Epidermal melanocyte (primary cell): ENCODE measurements around the gene MX1.
A peak's percentile ranks its signal among the peaks of the same experiment; 100 is the strongest.

Source experiments
- DNase-seq: peaks from one replicate; pipeline ENCODE4 v3.0.0; 2011; ENCODE audit warnings: low spot score; ENCODE audit not compliant: insufficient read length

Gene MX1, protein sequence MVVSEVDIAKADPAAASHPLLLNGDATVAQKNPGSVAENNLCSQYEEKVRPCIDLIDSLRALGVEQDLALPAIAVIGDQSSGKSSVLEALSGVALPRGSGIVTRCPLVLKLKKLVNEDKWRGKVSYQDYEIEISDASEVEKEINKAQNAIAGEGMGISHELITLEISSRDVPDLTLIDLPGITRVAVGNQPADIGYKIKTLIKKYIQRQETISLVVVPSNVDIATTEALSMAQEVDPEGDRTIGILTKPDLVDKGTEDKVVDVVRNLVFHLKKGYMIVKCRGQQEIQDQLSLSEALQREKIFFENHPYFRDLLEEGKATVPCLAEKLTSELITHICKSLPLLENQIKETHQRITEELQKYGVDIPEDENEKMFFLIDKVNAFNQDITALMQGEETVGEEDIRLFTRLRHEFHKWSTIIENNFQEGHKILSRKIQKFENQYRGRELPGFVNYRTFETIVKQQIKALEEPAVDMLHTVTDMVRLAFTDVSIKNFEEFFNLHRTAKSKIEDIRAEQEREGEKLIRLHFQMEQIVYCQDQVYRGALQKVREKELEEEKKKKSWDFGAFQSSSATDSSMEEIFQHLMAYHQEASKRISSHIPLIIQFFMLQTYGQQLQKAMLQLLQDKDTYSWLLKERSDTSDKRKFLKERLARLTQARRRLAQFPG

GRCh38 chr21:41425954-41426675 lies at the start of gene MX1:
MX1 (plus strand) TSS chr21:41426239; CDS start chr21:41432071, 5,832 bp downstream.
- no peak for DNase-seq

- DNase-seq = no peak
Observed at GRCh38 chr21:41377715-41378114, 48.3 kb upstream of the MX1 start.

DNA sequence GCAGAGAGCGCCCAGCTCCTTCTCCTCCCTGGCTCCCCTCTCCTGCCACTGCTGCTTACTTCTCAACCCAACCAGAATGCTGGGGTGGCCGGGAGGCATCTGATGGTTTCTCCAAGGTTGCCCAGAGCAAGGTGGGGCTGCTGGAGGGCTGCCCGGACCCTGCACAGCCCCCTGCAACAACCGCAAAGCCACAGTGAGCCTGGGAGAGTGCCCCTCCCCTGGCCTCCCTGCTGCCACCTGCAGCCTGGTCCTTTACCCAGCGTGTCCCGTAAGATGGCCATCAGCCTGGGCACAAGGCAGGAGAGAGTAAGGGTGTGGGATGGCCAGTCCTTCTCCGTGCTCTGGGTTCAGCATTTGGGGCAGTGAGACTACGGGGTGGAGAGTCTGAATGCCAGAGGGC lies 47.2 kb upstream of the MX1 start:
- no peak for DNase-seq

- no peak for DNase-seq
Observed at GRCh38 chr21:41379901-41380300, 46.1 kb upstream of the MX1 start.

DNA sequence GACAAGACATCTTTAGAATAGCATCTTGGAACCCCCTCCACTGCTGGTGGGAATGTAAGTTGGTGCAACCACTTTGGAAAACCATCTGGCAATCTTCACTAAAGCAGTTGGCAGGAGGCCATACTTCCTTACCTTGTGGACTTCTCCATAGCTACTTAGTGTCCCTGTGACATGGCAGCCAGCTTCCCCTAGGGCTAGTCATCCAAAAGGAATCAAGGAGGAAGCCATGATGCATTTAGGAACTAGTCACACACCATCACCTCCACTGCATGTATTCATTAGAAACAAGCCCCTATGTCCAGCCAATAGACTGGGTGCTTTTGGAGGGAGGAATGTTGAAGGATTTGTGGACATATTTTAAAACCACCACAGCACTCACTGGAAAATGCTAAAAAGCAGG lies 44.3 kb upstream of the MX1 start:
- no peak for DNase-seq

DNA sequence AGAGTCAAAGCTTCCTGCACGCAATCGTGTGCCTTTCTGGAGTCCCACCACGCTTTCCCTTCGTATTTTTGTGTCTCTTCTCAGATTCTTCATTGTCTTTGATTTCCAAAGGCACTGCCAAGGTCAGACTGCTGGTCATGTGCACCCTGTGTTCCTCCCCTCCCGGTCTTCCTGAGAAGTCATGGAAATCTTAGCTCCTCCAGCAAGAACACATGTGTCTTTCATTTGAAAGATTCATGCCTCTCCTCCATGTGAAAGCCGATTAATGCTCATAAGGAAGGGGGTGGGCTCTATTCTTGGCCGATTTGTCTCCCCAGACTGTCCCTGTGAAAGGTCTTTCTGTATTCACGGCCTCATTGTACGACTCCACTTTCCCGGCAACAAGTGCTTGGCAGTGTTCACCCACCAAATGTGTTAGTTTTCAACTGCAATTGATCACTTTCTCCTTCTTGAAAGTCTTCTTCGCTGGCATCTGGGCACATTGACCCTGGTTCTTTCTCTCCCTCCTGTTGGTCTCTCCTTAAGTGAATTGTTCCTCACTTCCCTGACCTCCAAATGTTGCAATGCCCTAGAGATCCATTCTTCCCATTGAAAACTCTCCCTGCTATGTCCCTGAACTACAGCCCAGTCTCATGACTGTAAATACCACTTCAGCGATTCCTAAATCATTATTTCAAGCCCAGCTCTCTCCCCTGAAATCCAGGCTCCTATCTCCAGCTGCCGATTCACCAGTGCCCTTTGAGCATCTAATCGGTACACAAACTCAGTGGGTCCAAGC lies 38.8 kb upstream of the MX1 start:
- peak; percentile 81 for DNase-seq

GRCh38 chr21:41387824-41388223 lies 38.2 kb upstream of the MX1 start:
- DNase-seq = no peak

DNA sequence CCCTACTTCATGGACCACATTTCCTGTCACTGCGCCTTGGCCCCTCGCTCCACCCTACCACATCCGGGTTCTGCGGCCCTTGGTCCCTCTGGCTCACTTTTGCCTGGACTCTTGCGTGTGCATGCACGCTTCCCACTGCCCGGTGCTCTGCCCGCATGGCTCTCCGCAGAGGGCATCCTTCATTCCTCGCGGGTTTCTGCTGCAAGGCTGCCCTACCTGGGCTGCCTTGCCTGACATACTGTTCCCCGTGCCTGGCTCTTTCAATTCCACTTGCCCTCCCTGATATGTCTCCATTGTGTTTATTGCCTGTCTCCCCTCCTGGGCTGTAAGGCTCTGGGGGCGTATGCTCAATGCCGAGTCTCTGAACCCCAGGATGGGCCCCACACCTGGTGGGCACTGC lies 37.8 kb upstream of the MX1 start:
- DNase-seq = no peak

- no peak for DNase-seq
Observed at GRCh38 chr21:41390043-41390639, 35.9 kb upstream of the MX1 start.

DNA sequence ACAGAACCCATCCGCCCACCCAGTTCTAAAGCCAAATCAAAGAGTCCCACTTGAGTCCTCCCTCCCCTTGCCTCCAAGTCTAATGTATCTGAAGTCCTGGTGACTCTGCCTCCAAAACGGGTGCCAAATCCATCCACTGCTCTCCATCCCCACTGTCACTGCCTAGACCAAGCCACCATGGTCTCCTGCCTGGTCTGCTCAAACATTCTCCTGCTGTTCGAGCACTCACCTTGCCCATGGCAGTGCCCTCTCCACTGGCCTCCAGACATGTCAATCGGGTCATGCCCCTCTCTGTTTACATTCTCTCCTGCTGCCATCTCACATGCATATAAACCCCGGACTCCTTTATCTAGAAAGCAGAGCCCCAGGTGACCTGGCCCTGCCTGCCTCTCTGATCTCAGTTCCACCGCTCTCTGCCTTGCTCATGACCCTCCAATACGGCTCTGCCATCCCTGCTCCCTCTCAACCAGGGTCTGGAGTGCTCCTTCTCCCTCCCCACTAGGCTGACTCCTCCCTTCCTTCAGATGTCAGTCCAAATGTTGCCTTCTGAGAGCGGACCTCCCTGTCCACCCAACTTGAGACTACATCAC lies 32.1 kb upstream of the MX1 start:
- DNase-seq = no peak

DNA sequence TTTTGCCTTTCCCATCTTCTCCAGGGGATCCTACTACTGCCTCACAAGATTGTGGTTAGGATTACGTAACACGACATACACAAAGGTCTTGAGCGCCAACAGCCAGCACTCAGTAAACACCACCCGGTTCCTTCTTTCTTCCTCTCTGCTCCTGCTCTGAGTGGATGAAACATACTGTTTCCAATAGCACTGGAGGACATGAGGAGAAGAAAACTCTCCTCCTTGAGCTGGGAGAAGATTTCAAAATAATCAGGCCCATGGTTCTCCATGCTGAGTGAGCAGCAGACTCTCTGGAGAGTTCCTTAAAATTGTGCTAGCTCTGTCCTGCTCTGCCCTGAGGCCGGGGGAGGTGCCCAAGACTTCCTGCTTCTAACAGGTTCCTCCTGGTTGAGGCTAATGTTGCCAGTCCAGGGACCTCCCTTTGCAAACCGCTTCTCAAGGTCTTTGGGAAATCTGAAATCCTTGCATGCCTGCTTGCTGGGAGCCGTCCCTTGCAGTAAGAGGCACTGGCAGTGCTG lies 29.4 kb upstream of the MX1 start:
- no peak for DNase-seq

DNA sequence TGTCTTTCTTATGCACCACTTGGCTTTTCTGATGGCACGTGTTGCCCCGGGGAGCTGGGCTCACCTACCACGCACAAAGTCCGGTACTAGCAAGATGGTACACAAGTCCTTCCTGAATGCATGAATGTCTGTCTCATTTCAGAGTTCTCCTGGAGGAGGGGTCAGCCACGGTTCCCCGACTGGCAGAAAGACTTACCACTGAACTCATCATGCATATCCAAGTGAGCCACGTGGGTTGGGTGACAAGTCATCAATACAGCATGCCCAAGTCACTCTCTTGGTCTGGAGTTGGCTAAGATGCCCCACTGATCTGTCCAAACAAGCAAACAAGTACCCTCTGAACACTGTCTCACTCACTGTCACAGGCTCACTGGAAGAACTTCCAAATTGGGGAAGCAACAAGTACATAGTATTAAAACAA lies 28.6 kb upstream of the MX1 start:
- DNase-seq = no peak

GRCh38 chr21:41398251-41398650 lies 27.8 kb upstream of the MX1 start:
- no peak for DNase-seq

- no peak for DNase-seq
Observed at GRCh38 chr21:41398831-41399230, 27.2 kb upstream of the MX1 start.

DNA sequence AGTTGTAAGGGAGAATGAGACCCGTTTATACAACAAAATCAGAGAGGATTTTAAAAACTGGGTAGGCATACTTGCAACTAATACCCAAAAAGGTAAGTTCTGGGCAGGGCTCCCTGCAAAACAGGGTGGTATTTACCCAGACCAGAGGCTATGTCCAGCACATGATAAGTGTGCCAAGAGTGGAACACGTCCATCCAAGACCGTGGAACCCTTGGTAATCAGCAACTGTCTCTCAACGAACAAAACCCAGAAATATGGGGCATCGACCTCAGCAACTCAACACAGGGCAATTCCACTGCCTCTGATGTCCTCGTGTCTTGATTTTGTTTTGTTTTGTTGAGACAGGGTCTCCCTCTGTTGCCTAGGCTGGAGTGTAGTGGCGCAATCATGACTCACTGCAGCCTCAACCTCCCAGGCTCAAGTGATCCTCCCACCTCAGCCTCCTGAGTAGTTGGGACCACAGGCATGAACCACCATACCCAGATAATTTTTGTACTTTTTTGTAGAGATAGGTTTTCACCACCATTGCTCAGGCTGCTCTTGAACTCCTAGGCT lies 26.7 kb upstream of the MX1 start:
- no peak for DNase-seq

- no peak for DNase-seq
Observed at GRCh38 chr21:41402231-41402630, 23.8 kb upstream of the MX1 start.

GRCh38 chr21:41402796-41403195 lies 23.2 kb upstream of the MX1 start:
- no peak for DNase-seq

- no peak for DNase-seq
Observed at GRCh38 chr21:41403331-41403730, 22.7 kb upstream of the MX1 start.

GRCh38 chr21:41403966-41404365 lies 22.1 kb upstream of the MX1 start:
- DNase-seq = no peak

DNA sequence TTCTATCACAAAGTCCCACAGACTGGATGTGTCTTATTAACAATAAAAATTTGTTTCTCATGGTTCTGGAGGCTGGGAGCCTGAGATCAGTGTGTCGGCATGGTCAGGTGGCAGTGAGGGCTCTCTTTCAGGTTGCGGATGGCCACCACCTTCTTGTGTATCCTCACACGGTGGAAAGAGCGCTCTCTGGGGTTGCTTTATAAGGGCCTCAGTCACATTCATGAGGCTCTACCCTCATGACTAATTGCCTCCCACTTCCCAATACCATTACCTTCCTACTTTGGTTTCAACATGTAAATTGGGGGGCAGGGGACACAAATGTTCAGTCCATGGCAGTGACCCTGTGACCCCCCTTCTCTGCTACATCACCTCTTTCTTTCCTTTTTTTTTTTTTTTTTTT lies 20.7 kb upstream of the MX1 start:
- DNase-seq = no peak
